ENCODE results near the gene ARHGAP24. TPM values are rescaled to one million over a fixed set of nuclear protein-coding genes. Genes with fewer than 3 reads are reported as not detected.

The ARHGAP24 gene
- total and polyA plus RNA-seq, 4 donors, result 1.8 to 15.2 (median 3.3) TPM

DNA sequence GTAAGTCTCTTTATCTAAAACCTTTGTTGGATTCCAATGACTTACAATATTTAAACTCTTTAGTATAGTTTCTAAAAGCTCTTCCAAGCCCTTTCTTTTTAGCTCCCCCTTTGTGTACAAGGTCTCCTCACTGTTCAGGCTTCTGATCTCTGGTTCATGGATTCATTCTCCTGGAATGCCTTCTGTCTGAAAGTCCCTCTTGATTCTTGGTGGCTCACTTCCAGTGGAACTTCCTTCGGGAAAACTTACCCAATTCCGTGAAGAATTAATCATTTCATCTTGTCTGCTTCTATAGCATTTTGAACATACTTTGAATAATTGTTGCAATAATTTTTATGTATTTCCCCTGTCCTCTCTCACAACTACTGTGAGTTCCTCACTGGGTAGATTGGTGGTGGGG is 3.6 kb downstream of the ARHGAP24 start:
- H3K4me1 ChIP-seq (ENCODE audit: control insufficient read depth in 4 of 4, insufficient read depth in 4 of 4, low read length in 3 of 4), result peaks cover 0 to 10% (median 4%) of the 10 kb centered on the region in 4 donors

More for the DNA sequence above, 3.6 kb downstream of the ARHGAP24 start:
- 68% methylated on average over 2 of the region's 2 CpGs for WGBS
- H3K27ac ChIP-seq (ENCODE audit: low read depth in 1 of 2, low read length in 2 of 2), result no peak overlapping the region
- TF ChIP-seq GABPA (IDR thresholded peaks at IDR 0.05 in 1 of 2, conservative IDR thresholded peaks at IDR 0.05 in 1 of 2), result no peak
- no peak for TF ChIP-seq FOXA1 (IDR thresholded peaks at IDR 0.05)
- TF ChIP-seq, protein P1, sequence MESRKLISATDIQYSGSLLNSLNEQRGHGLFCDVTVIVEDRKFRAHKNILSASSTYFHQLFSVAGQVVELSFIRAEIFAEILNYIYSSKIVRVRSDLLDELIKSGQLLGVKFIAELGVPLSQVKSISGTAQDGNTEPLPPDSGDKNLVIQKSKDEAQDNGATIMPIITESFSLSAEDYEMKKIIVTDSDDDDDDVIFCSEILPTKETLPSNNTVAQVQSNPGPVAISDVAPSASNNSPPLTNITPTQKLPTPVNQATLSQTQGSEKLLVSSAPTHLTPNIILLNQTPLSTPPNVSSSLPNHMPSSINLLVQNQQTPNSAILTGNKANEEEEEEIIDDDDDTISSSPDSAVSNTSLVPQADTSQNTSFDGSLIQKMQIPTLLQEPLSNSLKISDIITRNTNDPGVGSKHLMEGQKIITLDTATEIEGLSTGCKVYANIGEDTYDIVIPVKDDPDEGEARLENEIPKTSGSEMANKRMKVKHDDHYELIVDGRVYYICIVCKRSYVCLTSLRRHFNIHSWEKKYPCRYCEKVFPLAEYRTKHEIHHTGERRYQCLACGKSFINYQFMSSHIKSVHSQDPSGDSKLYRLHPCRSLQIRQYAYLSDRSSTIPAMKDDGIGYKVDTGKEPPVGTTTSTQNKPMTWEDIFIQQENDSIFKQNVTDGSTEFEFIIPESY (IDR thresholded peaks at IDR 0.05), result no peak
- no peak for TF ChIP-seq HNF4A (conservative IDR thresholded peaks at IDR 0.05)
- no peak for TF ChIP-seq FOXA2 (IDR thresholded peaks at IDR 0.05)
- no peak for TF ChIP-seq HNF4G (IDR thresholded peaks at IDR 0.05)
- no peak for TF ChIP-seq NR2F2 (IDR thresholded peaks at IDR 0.05)
- TF ChIP-seq, protein P2, sequence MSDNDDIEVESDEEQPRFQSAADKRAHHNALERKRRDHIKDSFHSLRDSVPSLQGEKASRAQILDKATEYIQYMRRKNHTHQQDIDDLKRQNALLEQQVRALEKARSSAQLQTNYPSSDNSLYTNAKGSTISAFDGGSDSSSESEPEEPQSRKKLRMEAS (IDR thresholded peaks at IDR 0.05), result no peak
- TF ChIP-seq YY1 (IDR thresholded peaks at IDR 0.05), result no peak
- TF ChIP-seq, protein P3, sequence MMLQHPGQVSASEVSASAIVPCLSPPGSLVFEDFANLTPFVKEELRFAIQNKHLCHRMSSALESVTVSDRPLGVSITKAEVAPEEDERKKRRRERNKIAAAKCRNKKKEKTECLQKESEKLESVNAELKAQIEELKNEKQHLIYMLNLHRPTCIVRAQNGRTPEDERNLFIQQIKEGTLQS (IDR thresholded peaks at IDR 0.05), result no peak
- TF ChIP-seq SP1 (IDR thresholded peaks at IDR 0.05), result no peak
- TF ChIP-seq, protein P4, sequence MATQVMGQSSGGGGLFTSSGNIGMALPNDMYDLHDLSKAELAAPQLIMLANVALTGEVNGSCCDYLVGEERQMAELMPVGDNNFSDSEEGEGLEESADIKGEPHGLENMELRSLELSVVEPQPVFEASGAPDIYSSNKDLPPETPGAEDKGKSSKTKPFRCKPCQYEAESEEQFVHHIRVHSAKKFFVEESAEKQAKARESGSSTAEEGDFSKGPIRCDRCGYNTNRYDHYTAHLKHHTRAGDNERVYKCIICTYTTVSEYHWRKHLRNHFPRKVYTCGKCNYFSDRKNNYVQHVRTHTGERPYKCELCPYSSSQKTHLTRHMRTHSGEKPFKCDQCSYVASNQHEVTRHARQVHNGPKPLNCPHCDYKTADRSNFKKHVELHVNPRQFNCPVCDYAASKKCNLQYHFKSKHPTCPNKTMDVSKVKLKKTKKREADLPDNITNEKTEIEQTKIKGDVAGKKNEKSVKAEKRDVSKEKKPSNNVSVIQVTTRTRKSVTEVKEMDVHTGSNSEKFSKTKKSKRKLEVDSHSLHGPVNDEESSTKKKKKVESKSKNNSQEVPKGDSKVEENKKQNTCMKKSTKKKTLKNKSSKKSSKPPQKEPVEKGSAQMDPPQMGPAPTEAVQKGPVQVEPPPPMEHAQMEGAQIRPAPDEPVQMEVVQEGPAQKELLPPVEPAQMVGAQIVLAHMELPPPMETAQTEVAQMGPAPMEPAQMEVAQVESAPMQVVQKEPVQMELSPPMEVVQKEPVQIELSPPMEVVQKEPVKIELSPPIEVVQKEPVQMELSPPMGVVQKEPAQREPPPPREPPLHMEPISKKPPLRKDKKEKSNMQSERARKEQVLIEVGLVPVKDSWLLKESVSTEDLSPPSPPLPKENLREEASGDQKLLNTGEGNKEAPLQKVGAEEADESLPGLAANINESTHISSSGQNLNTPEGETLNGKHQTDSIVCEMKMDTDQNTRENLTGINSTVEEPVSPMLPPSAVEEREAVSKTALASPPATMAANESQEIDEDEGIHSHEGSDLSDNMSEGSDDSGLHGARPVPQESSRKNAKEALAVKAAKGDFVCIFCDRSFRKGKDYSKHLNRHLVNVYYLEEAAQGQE (IDR thresholded peaks at IDR 0.05), result no peak
- no peak for TF ChIP-seq RXRA (IDR thresholded peaks at IDR 0.05)
- TF ChIP-seq, protein P5, sequence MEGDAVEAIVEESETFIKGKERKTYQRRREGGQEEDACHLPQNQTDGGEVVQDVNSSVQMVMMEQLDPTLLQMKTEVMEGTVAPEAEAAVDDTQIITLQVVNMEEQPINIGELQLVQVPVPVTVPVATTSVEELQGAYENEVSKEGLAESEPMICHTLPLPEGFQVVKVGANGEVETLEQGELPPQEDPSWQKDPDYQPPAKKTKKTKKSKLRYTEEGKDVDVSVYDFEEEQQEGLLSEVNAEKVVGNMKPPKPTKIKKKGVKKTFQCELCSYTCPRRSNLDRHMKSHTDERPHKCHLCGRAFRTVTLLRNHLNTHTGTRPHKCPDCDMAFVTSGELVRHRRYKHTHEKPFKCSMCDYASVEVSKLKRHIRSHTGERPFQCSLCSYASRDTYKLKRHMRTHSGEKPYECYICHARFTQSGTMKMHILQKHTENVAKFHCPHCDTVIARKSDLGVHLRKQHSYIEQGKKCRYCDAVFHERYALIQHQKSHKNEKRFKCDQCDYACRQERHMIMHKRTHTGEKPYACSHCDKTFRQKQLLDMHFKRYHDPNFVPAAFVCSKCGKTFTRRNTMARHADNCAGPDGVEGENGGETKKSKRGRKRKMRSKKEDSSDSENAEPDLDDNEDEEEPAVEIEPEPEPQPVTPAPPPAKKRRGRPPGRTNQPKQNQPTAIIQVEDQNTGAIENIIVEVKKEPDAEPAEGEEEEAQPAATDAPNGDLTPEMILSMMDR (IDR thresholded peaks at IDR 0.05; ENCODE audit: low read depth, low read length, missing input control), result no peak
- no peaks in the 10 kb centered on the region for H3K27me3 ChIP-seq (ENCODE audit: control insufficient read depth in 4 of 4, insufficient read depth in 4 of 4, low read length in 3 of 4)
- H3K9ac ChIP-seq (ENCODE audit: low read depth in 1 of 2, low read length in 2 of 2), result no peak overlapping the region
- no peaks in the 10 kb centered on the region for H3K9me3 ChIP-seq (ENCODE audit: control insufficient read depth in 4 of 4, low read length in 3 of 4)
- H3K4me3 ChIP-seq (ENCODE audit: low read depth in 1 of 3, low read length in 3 of 3), result no peak overlapping the region
- DNase-seq (ENCODE audit: low spot score), result no peak
- no peaks in the 10 kb centered on the region for H3K36me3 ChIP-seq (ENCODE audit: control insufficient read depth in 4 of 4, insufficient read depth in 3 of 4, low read depth in 1 of 4, low read length in 3 of 4)

All from liver (tissue), 9 donors.